HG03095 (cell line): Measurements from ENCODE around the gene AOC2.

Source experiments
- ATAC-seq: cut with Tn5 transposase; IDR thresholded peaks from one replicate; pipeline ENCODE4 v1.9.1; 2021; ENCODE audit warnings: moderate library complexity; ENCODE audit not compliant: unreplicated experiment

The AOC2 gene

GRCh38 chr17:42844271-42844670 is at the start of gene AOC2:
Gene AOC2, plus strand, starts transcription at chr17:42844580. Its CDS starts 47 bp downstream, at chr17:42844627.
- ATAC-seq: no peak

GRCh38 chr17:42795061-42795460 is 49.3 kb upstream of the AOC2 start:
- ATAC-seq: no peak

DNA sequence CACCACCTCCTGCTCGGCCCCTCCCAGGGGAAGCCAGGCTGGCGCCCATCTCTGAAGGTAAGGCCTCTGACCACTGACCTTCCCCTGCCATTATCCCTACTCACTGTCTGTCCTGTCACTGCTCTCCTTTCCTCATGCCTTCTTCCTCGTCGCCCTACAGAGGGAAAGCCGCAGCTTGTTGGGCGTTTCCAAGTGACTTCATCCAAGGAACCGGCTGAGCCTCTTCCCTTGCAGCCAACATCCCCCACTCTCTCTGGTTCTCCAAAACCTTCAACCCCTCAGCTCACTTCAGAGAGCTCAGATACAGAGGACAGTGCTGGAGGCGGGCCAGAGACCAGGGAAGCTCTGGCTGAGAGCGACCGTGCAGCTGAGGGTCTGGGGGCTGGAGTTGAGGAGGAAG is 48.9 kb upstream of the AOC2 start:
- no peak for ATAC-seq

GRCh38 chr17:42796066-42796758 is 48.2 kb upstream of the AOC2 start:
- no peak for ATAC-seq

DNA sequence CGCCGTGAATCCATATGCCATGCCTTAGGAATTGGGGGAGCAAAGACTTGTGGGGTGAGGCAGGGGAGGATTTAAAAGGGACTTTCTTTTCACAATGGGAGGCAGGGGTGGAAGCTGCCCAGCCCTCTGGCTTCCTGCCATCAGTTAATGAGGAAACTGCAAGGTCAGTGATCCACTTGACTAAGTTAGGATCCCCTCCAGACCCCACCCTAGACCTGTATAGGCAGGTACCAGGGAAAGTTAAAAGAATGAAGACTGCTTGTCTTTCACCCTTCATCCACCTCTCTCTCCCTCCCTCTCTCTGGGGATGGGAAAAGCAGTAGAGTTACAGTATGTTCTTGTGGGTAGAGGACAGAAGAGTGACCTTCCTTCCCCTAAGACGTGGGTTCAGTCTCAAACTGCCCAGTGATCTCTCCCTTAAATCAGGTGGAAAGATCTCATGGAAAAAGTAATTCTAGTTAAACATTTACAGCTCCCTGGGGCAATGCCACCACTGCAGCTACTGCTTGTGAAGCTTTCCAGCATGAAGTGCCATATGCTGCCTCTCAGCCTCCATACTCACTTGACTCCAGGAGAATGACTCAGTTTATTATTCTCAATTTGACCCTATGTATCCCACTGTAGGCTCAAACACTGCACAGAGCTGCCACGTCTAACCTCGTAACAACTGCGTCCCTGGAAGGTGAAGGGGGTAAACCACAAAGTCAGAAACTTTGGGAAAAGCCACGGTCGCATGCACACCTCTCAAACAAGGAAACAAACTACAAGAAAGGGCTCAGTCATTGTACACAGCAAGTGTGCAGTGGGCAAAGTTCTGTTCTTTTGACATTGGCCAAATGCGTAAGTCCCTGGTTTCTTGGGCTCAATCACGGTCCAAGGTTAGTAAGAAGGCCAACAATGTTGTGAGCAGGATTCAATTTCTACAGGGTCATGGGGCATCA is 47.0 kb upstream of the AOC2 start:
- no peak for ATAC-seq

GRCh38 chr17:42798011-42798382 is 46.4 kb upstream of the AOC2 start:
- ATAC-seq: no peak

DNA sequence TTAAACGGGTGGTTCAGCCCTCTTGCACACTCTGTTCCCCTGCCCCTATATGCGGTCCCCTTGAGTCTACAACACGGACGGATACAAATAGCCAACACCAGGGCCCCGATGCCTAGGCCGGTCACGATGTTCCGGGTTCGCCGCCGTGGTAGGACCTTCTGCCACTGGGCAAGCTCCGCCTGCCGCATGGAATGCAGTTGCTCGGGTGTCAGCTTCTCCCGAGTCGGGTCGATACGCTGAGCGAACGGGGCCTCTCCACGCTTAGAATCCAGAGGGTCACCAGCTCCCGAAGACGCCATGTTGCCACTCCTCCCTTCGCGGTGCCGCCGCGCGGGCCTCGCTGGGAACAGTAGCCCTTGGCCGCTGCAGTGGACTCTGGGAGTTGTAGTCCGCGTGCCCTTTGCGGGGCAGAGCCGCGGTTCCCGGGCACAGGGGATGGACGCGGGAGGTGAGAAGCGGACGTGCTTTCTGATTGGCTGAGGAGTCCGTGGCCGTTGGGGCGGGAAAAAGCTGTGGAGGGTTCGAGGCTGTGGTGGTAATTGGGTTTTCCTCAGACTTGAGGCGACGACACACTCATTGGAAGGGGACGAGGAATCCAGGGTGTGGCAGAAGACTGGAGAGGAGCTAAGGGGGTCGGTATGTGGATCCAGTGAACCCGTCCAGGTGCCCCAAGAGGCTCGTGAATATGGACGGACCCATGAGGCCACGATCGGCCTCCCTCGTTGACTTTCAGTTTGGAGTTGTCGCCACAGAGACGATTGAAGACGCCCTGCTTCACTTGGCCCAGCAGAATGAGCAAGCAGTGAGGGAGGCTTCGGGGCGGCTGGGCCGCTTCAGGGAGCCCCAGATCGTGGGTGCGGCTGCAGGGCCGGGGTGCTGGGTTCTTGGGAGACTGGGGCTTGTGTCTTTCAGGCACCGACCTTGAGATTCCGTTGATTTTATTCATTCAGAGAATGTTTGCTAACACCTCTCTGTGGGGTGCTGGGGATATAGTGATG is 45.7 kb upstream of the AOC2 start, which contains the start of the genes CNTD1 and COA3:
Gene CNTD1 (plus strand): TSS at position 479 of the 998 bp plus-strand sequence. CDS start 207 bp downstream, at position 686.
Gene COA3 (minus strand): TSS at position 322 of the 998 bp plus-strand sequence. CDS start 23 bp downstream, at position 299.
- no peak for ATAC-seq

DNA sequence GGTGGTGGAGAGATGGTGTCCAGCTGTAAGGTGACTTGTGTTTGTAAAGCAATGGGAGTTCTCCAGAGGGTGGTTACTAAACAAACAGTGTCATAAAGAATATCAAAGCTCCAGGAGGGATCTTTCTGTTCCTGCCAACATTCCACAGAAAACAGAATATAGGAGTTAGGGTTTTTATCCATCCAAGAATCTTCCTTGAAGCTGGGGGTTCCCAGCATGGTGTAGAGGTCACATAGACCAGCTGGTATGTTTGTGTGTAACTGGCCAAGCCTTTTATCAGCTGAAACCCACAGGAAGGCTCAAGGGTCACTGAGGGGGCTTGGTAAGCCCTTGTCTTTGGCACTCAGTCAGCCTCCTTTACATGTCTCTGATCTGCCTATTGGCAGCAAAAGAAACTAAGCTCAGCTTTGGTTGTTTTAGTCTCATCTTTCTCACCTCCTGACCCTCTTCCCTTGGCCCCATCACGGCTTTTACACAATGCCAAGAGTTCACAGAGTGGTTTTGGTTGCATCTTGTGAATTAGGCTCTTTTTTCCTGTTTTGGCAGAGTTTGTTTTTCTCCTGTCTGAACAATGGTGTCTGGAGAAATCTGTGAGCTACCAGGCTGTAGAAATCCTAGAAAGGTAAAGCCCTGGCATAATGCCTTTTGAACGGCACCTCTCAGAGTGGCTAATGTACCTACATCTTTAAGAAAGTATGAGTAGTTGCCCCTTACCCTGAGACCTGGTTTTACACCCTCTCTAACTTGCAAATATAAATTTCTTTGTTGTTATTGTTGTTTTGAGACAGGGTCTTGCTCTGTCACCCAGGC is 41.1 kb upstream of the AOC2 start:
- no peak for ATAC-seq

DNA sequence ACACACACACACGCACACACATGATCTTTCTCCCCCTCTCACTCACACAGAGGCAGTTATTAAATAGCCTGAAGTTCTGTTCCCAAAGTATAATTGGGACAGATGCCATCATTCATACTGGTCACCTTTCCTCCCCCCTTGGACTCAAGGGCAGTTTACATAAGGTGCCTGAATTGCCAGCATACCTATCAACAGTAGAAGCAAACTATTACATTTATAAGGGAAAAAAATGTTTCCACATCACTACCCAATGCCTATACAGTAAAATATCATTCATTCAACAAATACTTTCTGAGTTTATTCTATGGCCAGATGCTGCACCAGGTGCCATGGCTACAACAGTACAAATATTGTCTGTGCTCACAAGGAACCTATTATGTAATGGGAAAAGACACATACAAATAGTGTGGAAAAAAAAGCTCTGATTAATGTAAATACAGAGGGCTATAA is 39.4 kb upstream of the AOC2 start:
- no peak for ATAC-seq

DNA sequence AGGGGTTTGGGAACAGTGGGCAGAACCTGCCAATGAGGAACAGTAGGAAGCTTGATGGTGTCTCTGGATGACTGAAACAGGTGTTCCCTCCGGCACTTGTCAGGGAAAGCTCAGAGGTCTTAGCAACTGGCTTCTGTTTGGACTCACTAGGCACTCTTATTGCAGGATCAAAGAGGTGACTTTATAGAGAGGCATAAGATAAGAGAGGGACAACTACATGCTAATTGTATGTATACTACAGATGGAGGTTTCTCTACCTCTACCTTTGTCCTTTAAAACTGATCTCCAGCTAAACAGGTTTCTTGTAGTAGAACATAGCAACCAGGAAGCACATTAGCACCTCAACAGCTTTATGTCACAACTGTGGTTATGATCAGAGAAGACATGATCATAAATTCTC is 38.1 kb upstream of the AOC2 start:
- ATAC-seq: no peak

DNA sequence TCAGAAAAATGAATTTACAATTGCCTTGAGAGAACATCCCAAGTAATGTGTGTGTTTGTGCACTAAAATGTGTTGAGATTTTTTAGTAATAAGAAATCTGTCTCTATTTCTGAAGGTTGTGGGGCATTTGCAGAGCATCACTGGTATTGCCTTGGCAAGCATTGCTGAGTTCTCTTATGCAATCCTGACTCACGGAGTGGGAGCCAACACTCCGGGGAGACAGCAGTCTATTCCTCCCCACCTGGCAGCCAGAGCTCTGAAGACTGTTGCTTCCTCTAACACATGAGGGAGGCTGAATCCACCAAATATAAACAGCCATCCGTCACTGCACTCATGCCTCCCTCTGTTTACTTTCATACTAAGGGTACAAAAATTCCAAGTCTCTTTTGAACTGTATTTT is 35.1 kb upstream of the AOC2 start:
- no peak for ATAC-seq

DNA sequence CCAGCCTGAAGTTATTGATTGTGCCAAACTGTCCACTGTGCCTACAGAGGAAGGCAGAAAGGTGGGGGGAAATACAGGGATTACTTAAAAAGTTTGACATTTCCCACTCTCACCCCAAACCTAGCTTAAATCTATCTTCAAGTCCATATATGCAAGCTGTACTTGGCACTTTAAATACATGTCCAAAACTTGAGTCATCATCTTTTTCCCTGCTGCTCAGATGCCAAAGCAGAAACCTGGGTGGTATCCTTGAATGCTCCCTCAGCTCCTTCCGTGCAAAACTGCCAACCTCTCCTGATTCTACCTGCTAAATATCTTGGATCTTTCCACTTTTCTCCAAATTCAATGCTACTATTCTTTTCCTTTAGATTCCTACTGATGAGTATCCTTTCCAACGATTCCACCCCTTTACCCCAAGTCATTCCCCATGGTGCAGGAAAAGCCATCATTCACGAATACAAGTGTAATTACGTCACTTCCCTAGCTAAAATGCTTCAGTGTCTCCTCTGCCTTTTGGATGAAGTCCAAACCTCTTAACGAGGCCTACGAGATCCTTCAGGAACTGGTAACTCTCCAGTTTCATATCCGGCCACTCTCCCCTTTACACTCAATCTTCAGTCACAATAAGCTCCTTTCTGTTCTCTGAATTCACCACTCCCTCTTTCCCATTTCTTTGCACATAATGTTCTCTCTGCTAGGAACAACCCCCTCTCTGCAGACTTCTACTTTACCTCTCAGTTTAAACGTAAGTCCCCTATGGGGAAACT is 29.6 kb upstream of the AOC2 start:
- no peak for ATAC-seq

DNA sequence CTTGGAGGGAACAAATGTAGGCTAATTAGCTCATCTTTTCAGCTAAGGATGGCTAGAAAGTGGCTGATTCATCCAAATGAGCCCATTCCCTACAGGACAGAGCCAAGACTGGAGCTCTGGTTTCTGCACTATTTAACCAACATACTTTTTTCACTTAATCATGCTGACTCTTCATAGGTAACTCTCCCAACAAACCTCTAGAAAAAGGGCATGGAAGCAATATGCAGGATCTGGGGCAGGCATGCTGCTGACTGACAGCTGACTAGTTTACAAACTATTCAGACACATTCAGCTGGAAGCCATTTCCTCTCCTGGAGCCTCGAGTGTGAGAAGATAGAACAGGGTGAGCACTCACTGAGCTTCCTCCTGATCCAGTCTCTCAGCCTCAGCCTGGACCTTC is 26.5 kb upstream of the AOC2 start:
- no peak for ATAC-seq

DNA sequence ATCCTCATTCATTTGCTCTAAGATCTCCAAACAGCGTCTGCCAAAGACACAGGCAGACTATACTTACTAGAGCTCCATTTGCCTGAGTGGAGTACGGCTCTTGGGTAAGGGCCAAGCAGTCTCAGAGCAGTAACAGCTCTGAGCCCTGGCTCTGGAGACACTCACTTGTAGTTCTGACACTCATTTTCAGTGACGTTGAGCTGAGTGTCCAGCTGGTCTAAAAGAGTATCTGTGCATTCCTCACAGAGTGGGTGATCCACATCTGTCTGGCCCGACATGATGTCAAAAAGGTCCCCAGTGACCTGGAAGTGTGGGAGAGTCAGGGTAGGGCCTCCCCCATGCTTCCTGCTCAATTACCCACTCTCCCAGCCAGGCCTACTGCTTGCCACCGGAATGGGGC is 26.0 kb upstream of the AOC2 start:
- no peak for ATAC-seq

GRCh38 chr17:42819939-42820535 is 24.3 kb upstream of the AOC2 start:
- ATAC-seq: no peak

GRCh38 chr17:42821176-42821575 is 23.2 kb upstream of the AOC2 start:
- ATAC-seq: no peak

DNA sequence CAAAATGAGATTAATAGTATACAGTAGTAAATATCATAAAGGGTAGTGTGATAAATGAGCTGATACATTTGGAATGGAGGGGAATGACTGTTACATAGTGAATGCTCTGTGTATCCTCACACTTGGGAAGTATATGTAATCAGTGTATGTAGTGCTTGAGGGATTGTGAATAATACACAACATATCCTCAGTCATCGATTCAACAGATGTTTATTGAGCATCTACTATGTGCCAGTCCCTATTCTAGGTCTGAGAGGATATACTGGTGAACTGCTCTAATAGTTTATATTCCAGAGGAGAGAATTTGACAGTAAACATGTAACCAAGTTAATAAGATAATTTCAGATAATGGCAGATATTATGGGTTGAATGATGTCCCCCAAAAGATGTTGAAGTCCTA is 16.9 kb upstream of the AOC2 start:
- no peak for ATAC-seq

DNA sequence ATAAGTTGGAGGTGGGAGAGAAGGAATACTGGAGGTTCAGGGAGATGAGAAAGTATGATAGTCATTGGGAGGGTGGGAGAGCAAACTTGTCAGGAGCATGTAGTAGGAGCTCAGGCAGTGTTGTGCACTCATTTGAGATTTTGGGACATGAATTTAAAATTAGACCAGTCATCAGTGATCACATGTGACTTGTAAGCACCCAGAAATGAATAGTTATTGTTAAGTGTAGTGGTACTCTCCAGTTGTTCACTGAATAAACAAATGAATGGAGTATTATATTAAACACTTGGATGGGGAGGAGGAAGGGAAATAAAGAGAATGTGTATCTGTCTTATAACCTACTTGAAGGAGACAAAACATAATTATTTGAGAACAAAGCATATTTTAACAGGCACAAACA is 13.4 kb upstream of the AOC2 start:
- ATAC-seq: no peak
